ENCODE measurements around the gene ARHGAP32.
"Not testable (repeated sequence)": the region's sequence is repeated elsewhere in the genome, so short reads cannot be mapped to it uniquely, and the experiment has no call there.

Gene ARHGAP32

DNA sequence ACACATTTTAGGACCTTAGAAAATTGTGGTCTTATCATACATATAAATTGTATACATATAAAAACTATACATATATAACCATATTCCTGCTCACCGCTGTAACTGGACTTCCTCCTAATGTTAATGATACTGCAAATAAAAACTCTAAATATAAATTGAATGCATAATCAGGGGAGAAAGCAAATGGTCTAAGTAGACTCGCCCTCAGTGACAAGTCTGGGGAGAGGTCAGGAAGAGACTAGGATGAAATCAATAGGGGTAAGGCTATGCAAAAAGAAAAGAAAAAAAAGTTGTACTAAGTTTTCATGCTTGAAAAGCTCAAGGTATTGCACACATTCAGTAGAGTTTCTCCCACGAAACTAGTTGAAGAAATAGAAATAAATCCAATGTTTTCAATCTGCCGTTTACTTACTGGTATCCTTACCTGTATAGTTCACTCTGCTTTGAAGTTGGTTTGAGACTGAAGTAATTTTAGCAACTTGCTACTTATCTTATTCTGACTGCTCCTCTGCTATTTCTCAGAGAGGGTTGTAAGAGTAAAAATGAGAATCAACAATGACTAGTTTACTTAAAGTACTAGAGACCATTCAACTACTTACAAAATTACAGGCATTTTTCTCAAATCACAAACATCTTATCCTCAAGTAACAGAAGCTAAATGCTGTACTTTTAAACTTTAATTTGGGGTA is 12.2 kb upstream of the ARHGAP32 start:
- Histone ChIP-seq H3K36me3 (ENCODE audit: control insufficient read depth in 5 of 5, insufficient read depth in 5 of 5, low read length in 5 of 5) (no peaks in the 10 kb centered on the region), H3K27ac (ENCODE audit: low read depth, low read length) (no peak overlapping the region), H3K9me3 (ENCODE audit: control insufficient read depth in 5 of 5, low read length in 5 of 5) (peaks cover 0 to 5% (median 0%) of the 10 kb centered on the region in 5 donors), H3K4me3 (ENCODE audit: low read depth in 1 of 5, low read length in 5 of 5) (no peak overlapping the region), H3K9ac (ENCODE audit: low read length in 5 of 5) (no peak overlapping the region), H3K27me3 (ENCODE audit: control insufficient read depth in 5 of 5, insufficient read depth in 4 of 5, low read length in 5 of 5) (no peaks in the 10 kb centered on the region), H3K4me1 (ENCODE audit: control insufficient read depth in 5 of 5, insufficient read depth in 5 of 5, low read length in 5 of 5) (no peaks in the 10 kb centered on the region)

DNA sequence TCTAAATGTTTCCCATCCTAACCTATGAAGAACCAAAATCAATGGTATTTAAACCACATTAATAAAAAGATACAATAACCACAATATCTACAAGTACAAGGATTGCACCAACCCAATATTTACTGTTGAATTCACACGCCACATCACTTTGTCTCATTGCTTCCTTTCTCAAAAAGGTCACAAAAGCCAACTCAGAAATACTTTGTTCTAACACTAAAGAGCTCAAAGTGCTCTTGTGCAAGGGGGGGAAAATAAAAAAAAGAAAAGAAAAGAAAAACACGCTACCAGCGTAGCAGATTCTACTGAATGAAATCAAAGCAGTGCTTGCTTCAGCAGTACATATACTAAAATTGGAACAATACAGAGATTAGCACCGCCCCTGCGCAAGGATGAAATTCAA is 10.5 kb upstream of the ARHGAP32 start:
- H3K9ac ChIP-seq (ENCODE audit: low read length in 5 of 5), result no peak overlapping the region
- no peaks in the 10 kb centered on the region for H3K4me1 ChIP-seq (ENCODE audit: control insufficient read depth in 5 of 5, insufficient read depth in 5 of 5, low read length in 5 of 5)
- H3K9me3 ChIP-seq (ENCODE audit: control insufficient read depth in 5 of 5, low read length in 5 of 5), result peaks cover 0 to 7% (median 0%) of the 10 kb centered on the region in 5 donors
- H3K27ac ChIP-seq (ENCODE audit: low read depth, low read length), result no peak overlapping the region
- no peaks in the 10 kb centered on the region for H3K27me3 ChIP-seq (ENCODE audit: control insufficient read depth in 5 of 5, insufficient read depth in 4 of 5, low read length in 5 of 5)
- H3K4me3 ChIP-seq (ENCODE audit: low read depth in 1 of 5, low read length in 5 of 5), result no peak overlapping the region
- H3K36me3 ChIP-seq (ENCODE audit: control insufficient read depth in 5 of 5, insufficient read depth in 5 of 5, low read length in 5 of 5), result no peaks in the 10 kb centered on the region

DNA sequence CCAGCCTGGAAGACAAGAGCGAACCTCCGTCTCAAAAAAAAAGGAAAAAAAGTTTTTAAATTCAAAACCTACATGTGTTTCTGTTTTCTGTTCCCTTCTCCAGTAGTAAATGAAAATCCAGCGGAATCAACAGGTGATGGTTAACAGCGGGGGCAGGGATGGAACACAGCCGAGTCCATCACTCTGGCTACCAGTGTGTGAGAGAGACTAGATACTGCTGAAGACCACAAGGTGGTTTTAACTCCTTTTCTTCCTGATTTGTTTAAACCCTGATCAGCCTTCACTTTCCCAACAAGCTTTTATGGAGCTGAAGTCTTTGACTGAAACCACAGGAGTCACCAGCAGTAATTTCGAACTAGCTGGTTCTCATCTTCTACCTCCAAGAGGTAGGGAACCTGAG is 3.6 kb upstream of the ARHGAP32 start:
- H3K9ac ChIP-seq (ENCODE audit: low read length in 5 of 5), result no peak overlapping the region
- H3K27me3 ChIP-seq (ENCODE audit: control insufficient read depth in 5 of 5, insufficient read depth in 4 of 5, low read length in 5 of 5), result no peaks in the 10 kb centered on the region
- H3K4me3 ChIP-seq (ENCODE audit: low read depth in 1 of 5, low read length in 5 of 5), result no peak overlapping the region
- no peaks in the 10 kb centered on the region for H3K4me1 ChIP-seq (ENCODE audit: control insufficient read depth in 5 of 5, insufficient read depth in 5 of 5, low read length in 5 of 5)
- no peak overlapping the region for H3K27ac ChIP-seq (ENCODE audit: low read depth, low read length)
- H3K9me3 ChIP-seq (ENCODE audit: control insufficient read depth in 5 of 5, low read length in 5 of 5), result peaks cover 0 to 7% (median 0%) of the 10 kb centered on the region in 5 donors
- H3K36me3 ChIP-seq (ENCODE audit: control insufficient read depth in 5 of 5, insufficient read depth in 5 of 5, low read length in 5 of 5), result no peaks in the 10 kb centered on the region

DNA sequence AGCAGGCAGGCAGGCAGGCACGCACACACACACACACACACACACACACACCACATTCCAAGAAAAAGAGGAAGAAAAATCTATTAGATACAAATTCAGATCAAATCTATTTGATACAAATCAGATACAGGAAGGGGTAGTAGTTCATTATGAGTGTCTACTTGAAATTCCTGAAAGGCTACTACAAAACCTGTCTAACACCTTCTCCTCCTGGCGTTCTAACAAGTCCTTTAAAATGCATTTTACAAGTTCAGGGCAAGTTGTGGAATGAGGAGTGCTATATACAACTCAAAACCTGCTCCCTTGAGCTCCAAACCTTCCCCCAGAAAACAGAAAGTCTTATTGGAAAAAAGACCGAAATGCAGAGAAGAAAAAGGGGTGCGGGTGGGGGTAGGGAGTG is 476 bp downstream of the ARHGAP32 start:
- Histone ChIP-seq H3K9me3 (ENCODE audit: control insufficient read depth in 5 of 5, low read length in 5 of 5) (no peaks in the 10 kb centered on the region), H3K4me3 (ENCODE audit: low read depth in 1 of 5, low read length in 5 of 5) (no peak overlapping the region), H3K9ac (ENCODE audit: low read length in 5 of 5) (no peak overlapping the region), H3K27ac (ENCODE audit: low read depth, low read length) (no peak overlapping the region), H3K36me3 (ENCODE audit: control insufficient read depth in 5 of 5, insufficient read depth in 5 of 5, low read length in 5 of 5) (no peaks in the 10 kb centered on the region), H3K4me1 (ENCODE audit: control insufficient read depth in 5 of 5, insufficient read depth in 5 of 5, low read length in 5 of 5) (peaks cover 0 to 6% (median 0%) of the 10 kb centered on the region in 5 donors), H3K27me3 (ENCODE audit: control insufficient read depth in 5 of 5, insufficient read depth in 4 of 5, low read length in 5 of 5) (no peaks in the 10 kb centered on the region)

DNA sequence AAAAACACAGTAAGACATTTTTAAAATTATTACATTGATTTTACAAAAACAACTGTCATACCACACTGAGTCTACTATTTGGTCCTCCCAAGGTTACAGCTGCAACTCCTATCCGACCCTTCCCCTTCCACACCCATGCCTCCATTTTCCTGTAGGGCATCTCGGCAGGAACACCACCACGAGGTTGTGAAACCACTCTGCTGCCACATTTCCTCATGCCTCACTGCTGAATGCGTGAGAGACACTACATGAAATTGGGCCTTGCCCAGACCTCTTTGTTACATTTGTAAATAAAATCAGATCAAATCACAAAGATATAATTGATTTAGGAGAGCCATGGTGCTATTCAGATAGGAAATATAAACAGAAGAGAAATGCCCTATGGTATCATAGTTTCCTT is 2.0 kb downstream of the ARHGAP32 start:
- Histone ChIP-seq H3K27ac (ENCODE audit: low read depth, low read length) (no peak overlapping the region), H3K36me3 (ENCODE audit: control insufficient read depth in 5 of 5, insufficient read depth in 5 of 5, low read length in 5 of 5) (no peaks in the 10 kb centered on the region), H3K9ac (ENCODE audit: low read length in 5 of 5) (no peak overlapping the region), H3K4me3 (ENCODE audit: low read depth in 1 of 5, low read length in 5 of 5) (no peak overlapping the region), H3K27me3 (ENCODE audit: control insufficient read depth in 5 of 5, insufficient read depth in 4 of 5, low read length in 5 of 5) (no peaks in the 10 kb centered on the region), H3K4me1 (ENCODE audit: control insufficient read depth in 5 of 5, insufficient read depth in 5 of 5, low read length in 5 of 5) (peaks cover 0 to 6% (median 0%) of the 10 kb centered on the region in 5 donors), H3K9me3 (ENCODE audit: control insufficient read depth in 5 of 5, low read length in 5 of 5) (no peaks in the 10 kb centered on the region)

DNA sequence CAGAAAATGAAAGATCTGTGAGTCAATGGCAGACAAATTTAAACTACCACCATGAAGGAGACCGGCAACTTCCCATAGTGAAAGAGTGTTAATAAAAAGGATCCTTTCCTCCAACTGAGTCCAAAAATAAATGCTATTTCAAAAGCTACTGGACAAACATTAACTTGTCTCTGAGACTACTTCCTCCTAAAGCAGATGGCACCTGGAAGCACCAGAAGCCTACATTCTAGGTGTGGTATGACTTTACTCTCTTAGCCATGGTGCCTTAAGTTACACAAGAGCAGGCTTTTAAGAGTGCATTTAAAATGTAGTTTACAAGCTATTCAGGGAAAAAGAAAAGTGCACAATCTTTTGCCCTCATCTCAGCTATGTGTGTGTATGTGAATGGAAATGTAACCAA is 2.5 kb downstream of the ARHGAP32 start:
- H3K27ac ChIP-seq (ENCODE audit: low read depth, low read length), result no peak overlapping the region
- H3K9ac ChIP-seq (ENCODE audit: low read length in 5 of 5), result no peak overlapping the region
- no peaks in the 10 kb centered on the region for H3K9me3 ChIP-seq (ENCODE audit: control insufficient read depth in 5 of 5, low read length in 5 of 5)
- H3K36me3 ChIP-seq (ENCODE audit: control insufficient read depth in 5 of 5, insufficient read depth in 5 of 5, low read length in 5 of 5), result no peaks in the 10 kb centered on the region
- no peak overlapping the region for H3K4me3 ChIP-seq (ENCODE audit: low read depth in 1 of 5, low read length in 5 of 5)
- peaks cover 0 to 6% (median 0%) of the 10 kb centered on the region in 5 donors for H3K4me1 ChIP-seq (ENCODE audit: control insufficient read depth in 5 of 5, insufficient read depth in 5 of 5, low read length in 5 of 5)
- no peaks in the 10 kb centered on the region for H3K27me3 ChIP-seq (ENCODE audit: control insufficient read depth in 5 of 5, insufficient read depth in 4 of 5, low read length in 5 of 5)

DNA sequence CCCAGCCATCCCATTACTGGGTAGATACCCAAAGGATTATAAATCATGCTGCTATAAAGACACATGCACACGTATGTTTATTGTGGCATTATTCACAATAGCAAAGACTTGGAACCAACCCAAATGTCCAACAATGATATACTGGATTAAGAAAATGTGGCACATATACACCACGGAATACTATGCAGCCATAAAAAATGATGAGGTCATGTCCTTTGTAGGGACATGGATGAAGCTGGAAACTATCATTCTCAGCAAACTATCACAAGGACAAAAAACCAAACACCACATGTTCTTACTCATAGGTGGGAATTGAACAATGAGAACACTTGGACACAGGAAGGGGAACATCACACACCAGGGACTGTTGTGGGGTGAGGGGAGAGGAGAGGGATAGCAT is 7.0 kb downstream of the ARHGAP32 start:
- H3K9me3 ChIP-seq (ENCODE audit: control insufficient read depth in 5 of 5, low read length in 5 of 5); H3K9ac ChIP-seq (ENCODE audit: low read length in 5 of 5); H3K27me3 ChIP-seq (ENCODE audit: control insufficient read depth in 5 of 5, insufficient read depth in 4 of 5, low read length in 5 of 5); H3K4me3 ChIP-seq (ENCODE audit: low read depth in 1 of 5, low read length in 5 of 5); H3K36me3 ChIP-seq (ENCODE audit: control insufficient read depth in 5 of 5, insufficient read depth in 5 of 5, low read length in 5 of 5); H3K4me1 ChIP-seq (ENCODE audit: control insufficient read depth in 5 of 5, insufficient read depth in 5 of 5, low read length in 5 of 5); H3K27ac ChIP-seq (ENCODE audit: low read depth, low read length): not testable (repeated sequence)

DNA sequence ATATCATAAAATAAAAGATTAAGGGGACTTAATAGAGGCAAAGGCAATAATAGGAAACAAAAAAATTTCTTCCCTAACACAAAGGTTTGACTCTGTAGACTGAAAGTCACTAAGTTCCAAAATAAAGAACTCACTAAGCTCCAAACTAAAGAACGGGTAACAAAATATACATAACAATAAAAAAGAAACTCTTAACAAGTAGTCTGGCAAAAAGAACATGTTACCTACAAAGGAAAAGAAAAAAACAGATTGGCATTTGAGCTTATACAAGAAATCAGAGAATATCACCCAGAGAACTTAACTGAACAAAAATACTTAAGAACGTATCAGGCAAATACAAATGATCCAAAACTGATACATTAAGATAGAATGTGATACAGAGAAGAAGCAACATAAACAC is 7.5 kb downstream of the ARHGAP32 start:
- H3K27ac ChIP-seq (ENCODE audit: low read depth, low read length), result no peak overlapping the region
- H3K4me1 ChIP-seq (ENCODE audit: control insufficient read depth in 5 of 5, insufficient read depth in 5 of 5, low read length in 5 of 5), result no peaks in the 10 kb centered on the region
- H3K9me3 ChIP-seq (ENCODE audit: control insufficient read depth in 5 of 5, low read length in 5 of 5), result no peaks in the 10 kb centered on the region
- no peaks in the 10 kb centered on the region for H3K36me3 ChIP-seq (ENCODE audit: control insufficient read depth in 5 of 5, insufficient read depth in 5 of 5, low read length in 5 of 5)
- H3K4me3 ChIP-seq (ENCODE audit: low read depth in 1 of 5, low read length in 5 of 5), result no peak overlapping the region
- no peaks in the 10 kb centered on the region for H3K27me3 ChIP-seq (ENCODE audit: control insufficient read depth in 5 of 5, insufficient read depth in 4 of 5, low read length in 5 of 5)
- no peak overlapping the region for H3K9ac ChIP-seq (ENCODE audit: low read length in 5 of 5)

DNA sequence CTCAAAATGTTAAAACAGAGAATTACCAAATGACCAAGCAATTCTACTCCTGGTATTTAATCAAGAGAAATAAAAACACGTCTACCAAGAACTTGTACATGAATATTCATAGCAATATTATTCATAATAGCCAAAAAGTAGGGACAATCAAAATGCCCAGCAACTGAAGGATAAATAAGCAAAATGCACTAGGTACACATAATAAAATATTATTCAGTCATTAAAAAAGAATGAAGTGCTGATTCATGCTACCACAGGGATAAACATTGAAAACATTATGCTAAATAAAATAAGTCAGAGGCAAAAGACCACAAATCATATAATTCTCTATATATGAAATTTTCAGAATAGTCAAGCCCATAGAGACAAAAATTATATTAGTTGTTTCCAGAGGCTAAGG is 24.8 kb downstream of the ARHGAP32 start:
- Histone ChIP-seq H3K4me1 (ENCODE audit: control insufficient read depth in 5 of 5, insufficient read depth in 5 of 5, low read length in 5 of 5) (no peaks in the 10 kb centered on the region), H3K9ac (ENCODE audit: low read length in 5 of 5) (no peak overlapping the region), H3K27ac (ENCODE audit: low read depth, low read length) (no peak overlapping the region), H3K4me3 (ENCODE audit: low read depth in 1 of 5, low read length in 5 of 5) (no peak overlapping the region), H3K27me3 (ENCODE audit: control insufficient read depth in 5 of 5, insufficient read depth in 4 of 5, low read length in 5 of 5) (no peaks in the 10 kb centered on the region), H3K9me3 (ENCODE audit: control insufficient read depth in 5 of 5, low read length in 5 of 5) (peaks cover 0 to 11% (median 3%) of the 10 kb centered on the region in 5 donors), H3K36me3 (ENCODE audit: control insufficient read depth in 5 of 5, insufficient read depth in 5 of 5, low read length in 5 of 5) (peaks cover 0 to 15% (median 6%) of the 10 kb centered on the region in 5 donors)

DNA sequence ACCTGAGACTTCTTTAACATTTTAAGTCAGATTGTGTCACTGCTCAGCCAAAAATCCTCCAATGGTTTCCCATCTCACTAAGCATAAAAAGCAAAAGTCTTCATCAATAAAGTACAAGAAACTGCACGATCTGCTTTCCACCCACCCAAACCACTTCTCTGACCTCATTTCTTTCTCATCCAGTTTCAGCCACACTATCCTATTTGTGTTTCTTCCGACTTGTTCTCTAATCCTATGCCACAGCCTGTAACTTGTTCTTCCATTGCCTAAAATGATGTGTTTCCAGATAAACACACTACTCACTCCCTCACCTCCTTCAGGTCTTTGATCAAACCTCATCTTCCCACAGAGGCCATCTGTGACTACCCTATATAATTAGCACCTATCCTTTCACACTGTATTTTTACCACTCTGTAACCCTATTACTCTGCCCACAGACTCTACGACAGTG is 28.4 kb downstream of the ARHGAP32 start:
- Histone ChIP-seq H3K9me3 (ENCODE audit: control insufficient read depth in 5 of 5, low read length in 5 of 5) (peaks cover 0 to 12% (median 3%) of the 10 kb centered on the region in 5 donors), H3K4me3 (ENCODE audit: low read depth in 1 of 5, low read length in 5 of 5) (no peak overlapping the region), H3K4me1 (ENCODE audit: control insufficient read depth in 5 of 5, insufficient read depth in 5 of 5, low read length in 5 of 5) (no peaks in the 10 kb centered on the region)

More for the DNA sequence above, 28.4 kb downstream of the ARHGAP32 start:
- H3K9ac ChIP-seq (ENCODE audit: low read length in 5 of 5), result no peak overlapping the region
- no peaks in the 10 kb centered on the region for H3K27me3 ChIP-seq (ENCODE audit: control insufficient read depth in 5 of 5, insufficient read depth in 4 of 5, low read length in 5 of 5)
- H3K36me3 ChIP-seq (ENCODE audit: control insufficient read depth in 5 of 5, insufficient read depth in 5 of 5, low read length in 5 of 5), result peaks cover 0 to 17% (median 6%) of the 10 kb centered on the region in 5 donors
- H3K27ac ChIP-seq (ENCODE audit: low read depth, low read length), result no peak overlapping the region
